ENCODE measurements around the gene GJA10.

GJA10 gene

DNA sequence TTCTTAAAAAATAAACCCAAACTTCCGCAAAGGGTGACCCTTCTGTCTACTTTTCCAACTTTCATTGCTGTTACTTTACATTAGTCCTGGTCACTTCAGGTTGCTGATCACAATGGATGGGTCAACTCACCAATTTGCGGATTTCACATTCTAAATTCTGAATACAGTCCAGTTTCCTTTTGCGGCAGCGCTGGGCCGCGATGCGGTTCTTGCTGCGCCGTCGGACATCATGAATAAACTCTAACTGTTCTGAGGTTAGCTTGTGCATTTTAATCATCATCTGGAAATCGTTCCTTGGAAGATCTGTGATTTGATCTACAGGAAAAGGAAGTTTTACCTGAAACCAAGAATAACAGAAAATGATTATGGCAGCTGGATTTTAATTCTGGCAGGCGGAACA, 43.7 kb downstream of the GJA10 start (continued):
- TF ChIP-seq BACH2 (CRISPR knock-in tag; IDR thresholded peaks at IDR 0.05; ENCODE audit: borderline replicate concordance), result no peak
- no peak for TF ChIP-seq PPARA (CRISPR knock-in tag; IDR thresholded peaks at IDR 0.05; ENCODE audit: borderline replicate concordance)
- TF ChIP-seq, protein P1, sequence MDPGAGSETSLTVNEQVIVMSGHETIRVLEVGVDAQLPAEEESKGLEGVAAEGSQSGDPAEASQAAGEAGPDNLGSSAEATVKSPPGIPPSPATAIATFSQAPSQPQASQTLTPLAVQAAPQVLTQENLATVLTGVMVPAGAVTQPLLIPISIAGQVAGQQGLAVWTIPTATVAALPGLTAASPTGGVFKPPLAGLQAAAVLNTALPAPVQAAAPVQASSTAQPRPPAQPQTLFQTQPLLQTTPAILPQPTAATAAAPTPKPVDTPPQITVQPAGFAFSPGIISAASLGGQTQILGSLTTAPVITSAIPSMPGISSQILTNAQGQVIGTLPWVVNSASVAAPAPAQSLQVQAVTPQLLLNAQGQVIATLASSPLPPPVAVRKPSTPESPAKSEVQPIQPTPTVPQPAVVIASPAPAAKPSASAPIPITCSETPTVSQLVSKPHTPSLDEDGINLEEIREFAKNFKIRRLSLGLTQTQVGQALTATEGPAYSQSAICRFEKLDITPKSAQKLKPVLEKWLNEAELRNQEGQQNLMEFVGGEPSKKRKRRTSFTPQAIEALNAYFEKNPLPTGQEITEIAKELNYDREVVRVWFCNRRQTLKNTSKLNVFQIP (CRISPR knock-in tag; IDR thresholded peaks at IDR 0.05; ENCODE audit: borderline replicate concordance, low read depth), result no peak
- no peak for TF ChIP-seq ZNF70 (CRISPR knock-in tag; IDR thresholded peaks at IDR 0.05)

DNA sequence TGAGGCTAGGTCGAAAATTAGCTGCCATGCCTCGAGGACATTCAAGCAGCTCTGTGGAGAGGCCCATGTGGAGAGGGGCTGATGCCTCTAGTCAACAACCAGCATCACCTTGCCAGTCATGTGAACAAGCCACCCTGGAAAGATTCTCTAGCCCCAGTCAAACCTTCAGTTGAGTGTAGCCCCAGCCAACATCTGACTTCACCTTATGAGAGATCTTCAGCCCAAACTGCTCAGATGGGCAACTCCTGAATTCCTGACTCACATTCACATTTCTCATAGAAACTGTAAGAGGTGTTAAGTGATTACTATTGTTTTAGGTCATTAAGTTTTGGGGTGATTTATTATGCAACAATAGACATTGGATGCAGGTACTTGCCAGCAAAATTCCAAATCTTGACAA, 44.9 kb downstream of the GJA10 start:
- no peak for ATAC-seq
- TF ChIP-seq, protein P2, sequence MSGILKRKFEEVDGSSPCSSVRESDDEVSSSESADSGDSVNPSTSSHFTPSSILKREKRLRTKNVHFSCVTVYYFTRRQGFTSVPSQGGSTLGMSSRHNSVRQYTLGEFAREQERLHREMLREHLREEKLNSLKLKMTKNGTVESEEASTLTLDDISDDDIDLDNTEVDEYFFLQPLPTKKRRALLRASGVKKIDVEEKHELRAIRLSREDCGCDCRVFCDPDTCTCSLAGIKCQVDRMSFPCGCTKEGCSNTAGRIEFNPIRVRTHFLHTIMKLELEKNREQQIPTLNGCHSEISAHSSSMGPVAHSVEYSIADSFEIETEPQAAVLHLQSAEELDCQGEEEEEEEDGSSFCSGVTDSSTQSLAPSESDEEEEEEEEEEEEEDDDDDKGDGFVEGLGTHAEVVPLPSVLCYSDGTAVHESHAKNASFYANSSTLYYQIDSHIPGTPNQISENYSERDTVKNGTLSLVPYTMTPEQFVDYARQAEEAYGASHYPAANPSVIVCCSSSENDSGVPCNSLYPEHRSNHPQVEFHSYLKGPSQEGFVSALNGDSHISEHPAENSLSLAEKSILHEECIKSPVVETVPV (CRISPR knock-in tag; IDR thresholded peaks at IDR 0.05), result no peak
- TF ChIP-seq, protein P3, sequence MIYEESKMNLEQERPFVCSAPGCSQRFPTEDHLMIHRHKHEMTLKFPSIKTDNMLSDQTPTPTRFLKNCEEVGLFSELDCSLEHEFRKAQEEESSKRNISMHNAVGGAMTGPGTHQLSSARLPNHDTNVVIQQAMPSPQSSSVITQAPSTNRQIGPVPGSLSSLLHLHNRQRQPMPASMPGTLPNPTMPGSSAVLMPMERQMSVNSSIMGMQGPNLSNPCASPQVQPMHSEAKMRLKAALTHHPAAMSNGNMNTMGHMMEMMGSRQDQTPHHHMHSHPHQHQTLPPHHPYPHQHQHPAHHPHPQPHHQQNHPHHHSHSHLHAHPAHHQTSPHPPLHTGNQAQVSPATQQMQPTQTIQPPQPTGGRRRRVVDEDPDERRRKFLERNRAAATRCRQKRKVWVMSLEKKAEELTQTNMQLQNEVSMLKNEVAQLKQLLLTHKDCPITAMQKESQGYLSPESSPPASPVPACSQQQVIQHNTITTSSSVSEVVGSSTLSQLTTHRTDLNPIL (CRISPR knock-in tag; IDR thresholded peaks at IDR 0.05; ENCODE audit: low read depth), result no peak
- TF ChIP-seq RARB (CRISPR knock-in tag; IDR thresholded peaks at IDR 0.05), result no peak
- TF ChIP-seq SNAI2 (CRISPR knock-in tag; IDR thresholded peaks at IDR 0.05), result no peak
- TF ChIP-seq, protein P1 (CRISPR knock-in tag; IDR thresholded peaks at IDR 0.05; ENCODE audit: borderline replicate concordance, low read depth), result no peak
- no peak for TF ChIP-seq TOX (CRISPR knock-in tag; IDR thresholded peaks at IDR 0.05; ENCODE audit: borderline replicate concordance)
- TF ChIP-seq ESRRG (CRISPR knock-in tag; IDR thresholded peaks at IDR 0.05), result no peak
- TF ChIP-seq, protein P4, sequence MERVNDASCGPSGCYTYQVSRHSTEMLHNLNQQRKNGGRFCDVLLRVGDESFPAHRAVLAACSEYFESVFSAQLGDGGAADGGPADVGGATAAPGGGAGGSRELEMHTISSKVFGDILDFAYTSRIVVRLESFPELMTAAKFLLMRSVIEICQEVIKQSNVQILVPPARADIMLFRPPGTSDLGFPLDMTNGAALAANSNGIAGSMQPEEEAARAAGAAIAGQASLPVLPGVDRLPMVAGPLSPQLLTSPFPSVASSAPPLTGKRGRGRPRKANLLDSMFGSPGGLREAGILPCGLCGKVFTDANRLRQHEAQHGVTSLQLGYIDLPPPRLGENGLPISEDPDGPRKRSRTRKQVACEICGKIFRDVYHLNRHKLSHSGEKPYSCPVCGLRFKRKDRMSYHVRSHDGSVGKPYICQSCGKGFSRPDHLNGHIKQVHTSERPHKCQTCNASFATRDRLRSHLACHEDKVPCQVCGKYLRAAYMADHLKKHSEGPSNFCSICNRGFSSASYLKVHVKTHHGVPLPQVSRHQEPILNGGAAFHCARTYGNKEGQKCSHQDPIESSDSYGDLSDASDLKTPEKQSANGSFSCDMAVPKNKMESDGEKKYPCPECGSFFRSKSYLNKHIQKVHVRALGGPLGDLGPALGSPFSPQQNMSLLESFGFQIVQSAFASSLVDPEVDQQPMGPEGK (CRISPR knock-in tag; IDR thresholded peaks at IDR 0.05; ENCODE audit: borderline replicate concordance), result no peak
- TF ChIP-seq ZC3H10 (CRISPR knock-in tag; IDR thresholded peaks at IDR 0.05), result no peak
- TF ChIP-seq ZFP3 (CRISPR knock-in tag; IDR thresholded peaks at IDR 0.05), result no peak
- no peak for TF ChIP-seq OSR1 (CRISPR knock-in tag; IDR thresholded peaks at IDR 0.05)
- TF ChIP-seq GLIS3 (CRISPR knock-in tag; IDR thresholded peaks at IDR 0.05), result no peak
- no peak for TF ChIP-seq TCF4 (CRISPR knock-in tag; IDR thresholded peaks at IDR 0.05; ENCODE audit: borderline replicate concordance)
- TF ChIP-seq ZNF565 (CRISPR knock-in tag; conservative IDR thresholded peaks at IDR 0.05; ENCODE audit: low read depth), result no peak
- TF ChIP-seq, protein P5, sequence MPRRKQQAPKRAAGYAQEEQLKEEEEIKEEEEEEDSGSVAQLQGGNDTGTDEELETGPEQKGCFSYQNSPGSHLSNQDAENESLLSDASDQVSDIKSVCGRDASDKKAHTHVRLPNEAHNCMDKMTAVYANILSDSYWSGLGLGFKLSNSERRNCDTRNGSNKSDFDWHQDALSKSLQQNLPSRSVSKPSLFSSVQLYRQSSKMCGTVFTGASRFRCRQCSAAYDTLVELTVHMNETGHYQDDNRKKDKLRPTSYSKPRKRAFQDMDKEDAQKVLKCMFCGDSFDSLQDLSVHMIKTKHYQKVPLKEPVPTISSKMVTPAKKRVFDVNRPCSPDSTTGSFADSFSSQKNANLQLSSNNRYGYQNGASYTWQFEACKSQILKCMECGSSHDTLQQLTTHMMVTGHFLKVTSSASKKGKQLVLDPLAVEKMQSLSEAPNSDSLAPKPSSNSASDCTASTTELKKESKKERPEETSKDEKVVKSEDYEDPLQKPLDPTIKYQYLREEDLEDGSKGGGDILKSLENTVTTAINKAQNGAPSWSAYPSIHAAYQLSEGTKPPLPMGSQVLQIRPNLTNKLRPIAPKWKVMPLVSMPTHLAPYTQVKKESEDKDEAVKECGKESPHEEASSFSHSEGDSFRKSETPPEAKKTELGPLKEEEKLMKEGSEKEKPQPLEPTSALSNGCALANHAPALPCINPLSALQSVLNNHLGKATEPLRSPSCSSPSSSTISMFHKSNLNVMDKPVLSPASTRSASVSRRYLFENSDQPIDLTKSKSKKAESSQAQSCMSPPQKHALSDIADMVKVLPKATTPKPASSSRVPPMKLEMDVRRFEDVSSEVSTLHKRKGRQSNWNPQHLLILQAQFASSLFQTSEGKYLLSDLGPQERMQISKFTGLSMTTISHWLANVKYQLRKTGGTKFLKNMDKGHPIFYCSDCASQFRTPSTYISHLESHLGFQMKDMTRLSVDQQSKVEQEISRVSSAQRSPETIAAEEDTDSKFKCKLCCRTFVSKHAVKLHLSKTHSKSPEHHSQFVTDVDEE (CRISPR knock-in tag; IDR thresholded peaks at IDR 0.05), result no peak
- no peak for TF ChIP-seq ZFP30 (CRISPR knock-in tag; IDR thresholded peaks at IDR 0.05)
- no peak for TF ChIP-seq CSDC2 (CRISPR knock-in tag; IDR thresholded peaks at IDR 0.05)
- no peak for TF ChIP-seq ZNF8 (CRISPR knock-in tag; IDR thresholded peaks at IDR 0.05)
- no peak for TF ChIP-seq BACH2 (CRISPR knock-in tag; IDR thresholded peaks at IDR 0.05; ENCODE audit: borderline replicate concordance)

All from SK-N-SH treated with all-trans-retinoic acid at 6 μM for 48 hours (cell line).